NCI-H2227 treated with DMSO at 0.1 percent for 48 hours (cell line): ENCODE results near the gene CARS2.
"Not testable (repeated sequence)": the region's sequence is repeated elsewhere in the genome, so short reads cannot be mapped to it uniquely, and the experiment has no call there.

Experiments used
- DNase-seq: peaks from one replicate; lab custom pipeline; 2025; lab: John Stamatoyannopoulos, UW

The CARS2 gene

DNA sequence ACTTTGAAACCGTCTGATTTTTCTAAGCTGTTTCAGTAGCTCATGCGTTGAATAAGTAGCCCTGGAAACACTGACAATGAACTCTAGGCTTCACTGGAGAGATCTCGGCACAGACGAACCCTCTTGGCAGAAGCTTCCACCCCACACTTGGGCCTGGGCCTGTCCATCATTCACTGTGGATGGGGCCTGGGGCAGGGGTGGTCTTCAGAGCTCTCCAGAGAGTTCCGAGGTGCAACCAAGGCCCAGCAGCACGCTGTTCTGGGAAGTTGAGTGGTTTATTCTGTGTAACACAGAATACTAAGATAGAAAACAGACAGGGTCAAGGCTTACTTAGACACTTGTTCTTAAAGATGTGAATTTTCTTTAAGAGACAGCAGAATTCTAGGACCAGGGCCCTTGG lies 68.6 kb downstream of the CARS2 start:
- no peak for DNase-seq

DNA sequence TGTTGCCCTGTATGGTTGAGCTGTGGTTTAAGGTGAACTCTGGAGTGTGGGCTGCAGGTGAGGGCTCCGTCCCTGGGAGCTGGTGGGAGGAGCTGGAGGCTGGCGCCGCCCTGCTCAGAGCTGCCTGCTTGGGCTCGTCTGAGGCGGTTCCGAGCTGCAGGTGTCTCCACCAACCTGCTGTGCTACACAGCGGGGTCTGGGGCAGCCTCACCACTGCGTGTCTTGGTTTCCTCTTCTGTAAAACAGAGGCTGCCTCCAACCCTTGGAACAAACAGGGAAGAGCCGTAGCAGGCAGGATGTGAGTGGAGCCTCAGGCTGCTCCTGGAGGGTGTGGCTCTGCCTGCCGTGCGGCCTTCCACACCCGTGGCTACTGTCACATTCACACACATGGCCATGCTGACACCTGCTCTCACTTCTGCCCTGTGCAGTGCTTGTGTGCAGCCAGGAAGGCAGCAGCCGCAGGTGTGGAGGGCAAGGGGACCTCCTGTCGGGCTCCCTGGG lies 69.2 kb downstream of the CARS2 start:
- no peak for DNase-seq

DNA sequence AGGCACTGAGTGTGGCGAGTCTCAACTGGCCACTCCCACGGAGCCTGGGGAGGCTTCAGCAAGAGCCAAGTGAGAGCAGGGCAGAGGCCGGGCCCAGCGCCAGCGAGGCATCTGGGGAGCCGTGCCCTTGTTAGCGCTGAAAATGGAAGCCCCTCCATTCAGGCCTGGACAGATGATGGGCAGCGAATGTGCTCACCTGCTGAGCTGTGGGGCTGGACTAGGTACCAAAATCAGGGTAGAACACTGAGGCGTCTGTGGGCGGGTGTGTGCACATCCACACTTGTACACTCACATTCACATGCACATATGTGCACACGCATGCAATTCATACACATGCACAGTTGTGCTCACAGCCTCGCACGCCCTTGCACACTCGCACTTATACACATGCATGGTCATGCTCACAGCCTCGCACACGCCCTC lies 69.9 kb downstream of the CARS2 start:
- DNase-seq = no peak

DNA sequence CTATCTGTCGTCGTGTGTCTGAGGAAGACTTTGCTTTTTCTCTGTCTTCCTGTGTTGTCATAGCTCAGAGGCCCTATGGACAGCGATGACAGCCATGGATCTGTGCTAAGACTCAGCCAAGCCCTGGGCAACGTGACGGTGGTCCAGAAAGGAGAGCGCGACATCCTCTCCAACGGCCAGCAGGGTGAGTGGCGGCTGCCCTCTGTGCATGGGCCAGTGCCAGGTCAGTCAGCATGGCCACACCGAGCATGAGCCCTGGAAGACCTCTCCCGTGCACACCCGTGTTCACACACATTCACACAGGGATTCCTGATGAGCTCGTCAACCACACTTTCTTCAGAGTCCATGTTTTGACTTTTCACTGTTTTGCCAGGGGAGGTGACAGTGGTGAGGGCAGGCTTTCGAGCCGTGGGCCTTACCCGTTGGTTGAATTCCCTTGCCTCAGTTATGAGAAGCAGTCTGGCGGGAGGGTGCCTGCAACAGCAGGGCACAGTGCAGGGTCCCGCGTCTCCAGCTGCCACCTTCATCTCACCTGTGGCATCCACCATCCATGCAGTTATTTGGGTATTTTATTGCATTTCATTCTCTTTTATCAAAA lies 70.4 kb downstream of the CARS2 start:
- no peak for DNase-seq

DNA sequence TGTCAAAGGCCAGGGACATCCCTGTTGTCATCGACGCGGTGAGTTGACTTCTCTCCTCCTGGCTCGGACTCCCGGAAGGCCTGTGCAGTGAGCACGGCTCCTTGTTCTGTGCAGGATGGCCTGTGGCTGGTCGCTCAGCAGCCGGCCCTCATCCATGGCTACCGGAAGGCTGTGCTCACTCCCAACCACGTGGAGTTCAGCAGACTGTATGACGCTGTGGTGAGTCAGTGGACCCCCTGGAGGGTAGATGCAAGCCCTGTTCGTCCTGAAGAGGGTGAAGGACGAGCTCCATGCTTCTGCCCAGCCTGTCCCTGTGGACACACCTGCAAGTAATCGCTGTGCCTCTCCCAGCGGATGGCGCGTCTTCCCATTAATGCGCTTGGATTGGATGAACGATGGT lies 71.4 kb downstream of the CARS2 start:
- no peak for DNase-seq

DNA sequence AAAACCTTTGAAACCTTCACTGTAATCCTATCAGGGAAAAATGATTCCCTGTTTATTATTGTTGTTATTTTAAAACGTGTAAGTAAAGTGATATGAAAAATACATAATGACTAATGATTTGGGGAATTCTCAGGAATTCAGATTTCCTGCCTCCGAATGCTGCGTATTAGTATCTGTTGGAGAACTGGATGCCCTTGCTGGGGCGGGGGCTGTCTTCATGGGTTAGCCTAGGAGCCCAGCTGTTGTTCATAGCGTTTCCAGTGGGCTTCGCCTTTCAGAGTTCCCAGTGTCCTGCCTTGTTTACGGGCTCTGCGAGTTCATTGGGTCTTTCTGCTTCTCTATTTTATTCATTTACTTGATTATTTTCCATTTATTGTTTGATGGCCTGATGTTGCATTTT lies 72.1 kb downstream of the CARS2 start:
- DNase-seq = no peak

DNA sequence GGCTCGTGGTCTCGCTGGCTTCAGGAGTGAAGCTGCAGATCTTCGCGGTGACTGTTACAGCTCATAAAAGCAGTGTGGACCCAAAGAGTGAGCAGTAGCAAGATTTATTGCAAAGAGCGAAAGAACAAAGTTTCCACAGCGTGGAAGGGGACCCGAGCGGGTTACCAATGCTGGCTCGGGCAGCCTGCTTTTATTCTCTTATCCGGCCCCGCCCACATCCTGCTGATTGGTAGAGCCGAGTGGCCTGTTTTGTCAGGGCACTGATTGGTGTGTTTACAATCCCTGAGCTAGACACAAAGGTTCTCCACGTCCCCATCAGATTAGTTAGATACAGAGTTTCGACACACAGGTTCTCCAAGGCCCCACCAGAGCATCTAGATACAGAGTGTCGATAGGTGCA lies 73.7 kb downstream of the CARS2 start:
- DNase-seq = not testable (repeated sequence)

DNA sequence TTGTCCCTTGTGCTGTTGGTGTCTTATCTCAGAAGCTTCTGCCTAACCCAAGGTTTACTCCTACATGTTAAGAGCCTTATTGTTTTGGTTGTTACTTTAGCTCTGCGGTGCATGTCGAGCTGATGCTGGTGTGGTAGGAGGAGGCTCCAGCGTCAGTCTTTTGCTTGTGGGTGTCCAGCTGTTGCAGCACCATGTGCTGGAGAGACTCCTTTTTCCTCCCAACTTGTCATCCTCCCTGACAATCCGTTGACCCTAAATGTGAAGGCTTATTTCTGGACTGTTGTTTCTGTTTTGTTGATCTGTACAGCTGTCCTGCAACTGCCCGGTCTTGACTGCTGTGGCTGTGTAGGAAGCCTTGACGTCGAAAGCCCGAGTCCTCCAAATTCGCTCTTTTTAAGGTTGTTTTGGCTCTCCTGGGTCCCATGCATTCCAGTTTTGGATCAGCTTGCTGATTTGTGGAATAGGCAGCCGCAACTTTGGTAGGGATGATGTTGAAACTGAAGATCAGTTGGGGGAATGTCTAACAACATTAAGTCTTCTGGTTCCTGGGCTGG lies 75.3 kb downstream of the CARS2 start:
- no peak for DNase-seq

DNA sequence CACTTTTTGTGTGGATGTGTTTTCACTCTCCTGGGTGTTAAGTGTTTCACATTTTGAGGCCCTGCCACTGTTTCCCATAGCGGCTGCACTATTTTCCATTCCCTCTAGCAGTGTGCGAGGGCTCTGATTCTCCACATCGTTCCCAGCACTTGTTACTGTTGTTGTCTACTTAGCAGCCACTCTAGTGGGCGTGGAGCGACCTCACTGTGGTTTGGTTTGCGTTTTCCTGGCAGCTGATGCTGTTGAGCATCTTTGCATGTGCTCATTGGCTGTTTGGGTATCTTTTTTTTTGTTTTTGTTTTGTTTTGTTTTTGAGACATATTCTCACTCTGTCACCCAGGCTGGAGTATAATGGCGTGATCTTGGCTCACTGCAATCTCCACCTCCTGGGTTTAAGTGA lies 76.2 kb downstream of the CARS2 start:
- DNase-seq = no peak

DNA sequence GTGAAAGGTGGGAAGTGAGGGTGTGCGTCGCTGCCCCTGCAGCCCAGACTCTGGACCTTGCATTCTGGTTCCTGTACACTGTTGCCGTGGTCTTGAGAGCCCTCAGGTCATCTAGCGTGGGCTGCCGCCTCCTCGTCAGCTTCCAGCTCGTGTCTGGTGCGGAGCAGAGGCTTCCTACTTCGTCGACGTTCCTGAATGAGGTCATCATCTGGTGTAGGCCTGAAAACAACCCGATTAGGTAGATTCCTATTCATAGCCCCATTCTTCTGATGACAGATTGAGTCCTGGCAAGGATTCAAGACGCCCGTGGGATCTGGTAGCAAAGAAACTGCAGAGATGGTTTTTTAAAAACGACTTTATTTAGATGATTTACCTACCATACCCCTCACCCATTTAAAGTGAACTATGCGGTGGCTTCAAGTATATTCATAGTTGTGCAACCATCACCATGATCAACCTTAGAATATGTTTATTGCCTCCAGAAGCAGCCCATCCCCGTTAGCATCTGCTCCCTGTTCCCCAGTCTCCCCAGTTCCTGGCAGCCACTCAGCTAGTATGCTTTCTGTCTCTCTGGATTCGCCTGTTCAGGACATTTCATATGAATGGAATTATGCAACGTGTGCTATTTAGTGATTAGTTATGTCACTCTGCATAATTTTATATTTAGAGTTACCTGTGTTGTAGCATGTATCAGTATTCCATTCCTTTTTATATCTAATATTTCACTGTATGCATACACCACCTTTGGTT lies 76.8 kb downstream of the CARS2 start:
- DNase-seq = no peak

DNA sequence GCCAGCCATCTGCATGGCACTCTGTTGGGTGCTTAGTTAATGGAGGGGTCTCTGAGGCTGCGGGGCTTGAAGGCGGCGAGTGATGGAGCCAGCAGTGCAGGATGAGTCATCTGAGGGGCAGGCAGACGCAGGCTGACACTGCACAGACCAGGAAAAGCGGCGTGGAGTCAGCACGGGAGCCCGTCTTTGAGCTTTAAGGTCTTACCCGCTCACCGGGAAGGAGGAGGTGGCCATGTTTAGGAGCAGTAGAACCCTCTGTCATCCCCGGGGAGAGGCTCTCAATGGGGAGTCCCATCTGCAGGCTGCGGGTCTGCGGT lies 77.5 kb downstream of the CARS2 start:
- no peak for DNase-seq

DNA sequence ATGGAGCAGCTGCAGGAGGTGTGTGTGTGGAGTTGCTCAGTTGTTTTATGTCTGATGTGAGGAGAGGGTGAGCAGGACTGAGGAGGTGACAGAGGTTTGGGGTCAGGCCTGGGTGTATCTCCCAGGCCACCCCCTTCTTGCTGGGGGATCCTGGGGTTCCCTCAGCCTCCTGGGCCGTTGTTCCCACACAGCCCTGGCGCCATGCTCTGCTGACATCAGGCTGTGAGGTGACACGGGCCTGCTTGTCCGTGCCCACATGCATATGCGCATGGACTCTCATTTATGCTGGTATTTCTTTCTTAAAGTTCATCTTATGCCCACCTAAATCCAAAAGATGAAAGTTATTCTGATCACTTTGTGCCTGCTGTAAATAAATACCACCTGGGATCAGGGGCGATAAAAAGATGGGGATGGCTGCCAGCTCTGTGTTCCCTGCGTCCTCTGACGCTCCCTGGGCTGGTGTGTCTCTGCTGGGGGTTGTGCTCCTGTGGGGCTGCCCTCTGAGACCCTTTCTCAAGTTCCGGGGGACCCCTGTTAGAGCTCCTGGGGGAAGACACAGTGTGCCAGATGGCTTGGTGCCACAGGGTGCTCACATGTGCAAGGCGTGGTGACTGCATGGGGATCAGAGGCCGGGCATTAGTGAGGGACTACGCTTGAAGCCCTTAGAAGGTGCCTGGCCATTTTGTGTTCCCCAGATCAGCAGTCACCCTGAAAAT lies 78.0 kb downstream of the CARS2 start:
- DNase-seq = no peak

DNA sequence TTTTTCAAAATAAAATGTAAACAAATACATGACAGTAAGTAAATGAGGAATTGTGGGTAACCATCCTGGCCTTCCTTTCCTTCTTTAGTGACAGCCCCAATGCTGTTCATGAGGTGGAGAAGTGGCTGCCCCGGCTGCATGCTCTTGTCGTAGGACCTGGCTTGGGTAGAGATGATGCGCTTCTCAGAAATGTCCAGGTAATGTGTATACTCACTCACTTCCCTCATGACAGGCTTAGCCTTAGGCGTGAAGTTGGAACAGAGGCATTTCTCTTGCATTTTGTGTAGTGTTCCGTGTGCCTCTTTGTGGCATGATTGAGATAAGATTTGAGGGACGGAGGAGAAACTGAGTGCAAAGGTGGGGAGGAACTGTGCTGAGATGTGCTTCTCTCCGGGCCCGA lies 78.6 kb downstream of the CARS2 start:
- DNase-seq = no peak

DNA sequence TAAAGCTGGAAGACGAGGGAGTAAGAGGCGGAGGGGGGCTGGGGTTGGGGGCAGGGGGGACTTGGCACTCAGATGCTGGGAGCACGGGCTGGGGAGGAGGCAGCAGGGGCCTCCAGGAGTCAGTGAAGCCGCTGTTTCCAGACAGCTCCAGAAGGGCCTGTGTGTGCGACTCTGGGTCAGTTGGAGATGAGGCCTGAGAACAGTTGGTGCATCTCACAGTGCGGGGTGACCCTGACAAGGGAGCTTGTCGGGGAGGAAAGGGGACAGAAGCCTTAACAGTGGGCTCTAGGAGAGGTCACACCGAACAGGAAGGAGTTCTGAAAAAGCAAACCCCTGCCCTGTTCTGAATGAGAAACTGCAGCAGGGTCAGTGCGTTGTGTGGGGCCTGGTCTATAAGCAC lies 79.4 kb downstream of the CARS2 start:
- no peak for DNase-seq

DNA sequence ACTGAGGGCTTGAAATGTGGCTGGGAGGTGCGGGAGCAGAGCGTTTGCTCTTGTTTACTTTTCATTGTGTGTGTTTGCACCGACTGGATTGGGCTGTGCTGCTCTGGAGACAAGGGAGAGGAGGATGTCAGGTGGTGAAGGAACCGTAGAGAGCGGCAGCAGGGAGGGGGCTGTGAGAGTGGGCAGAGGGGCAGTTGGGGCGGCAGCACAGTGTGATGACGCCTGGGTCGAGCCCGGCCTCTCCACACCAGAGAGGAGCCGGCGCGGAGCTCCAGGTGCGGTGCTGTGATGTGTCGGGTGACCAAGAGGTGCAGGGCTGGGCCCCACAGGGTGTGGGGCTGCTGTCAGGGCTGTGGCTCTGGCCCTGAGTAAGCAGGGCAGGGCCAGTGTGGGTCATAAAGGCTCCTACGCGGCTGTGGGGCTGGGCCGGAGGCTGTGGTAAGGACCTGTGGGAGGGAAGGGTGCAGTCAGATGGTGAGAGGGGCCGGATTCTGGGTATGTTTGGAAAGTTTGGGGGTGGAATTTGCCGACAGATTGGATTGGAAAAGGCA lies 80.1 kb downstream of the CARS2 start:
- no peak for DNase-seq

DNA sequence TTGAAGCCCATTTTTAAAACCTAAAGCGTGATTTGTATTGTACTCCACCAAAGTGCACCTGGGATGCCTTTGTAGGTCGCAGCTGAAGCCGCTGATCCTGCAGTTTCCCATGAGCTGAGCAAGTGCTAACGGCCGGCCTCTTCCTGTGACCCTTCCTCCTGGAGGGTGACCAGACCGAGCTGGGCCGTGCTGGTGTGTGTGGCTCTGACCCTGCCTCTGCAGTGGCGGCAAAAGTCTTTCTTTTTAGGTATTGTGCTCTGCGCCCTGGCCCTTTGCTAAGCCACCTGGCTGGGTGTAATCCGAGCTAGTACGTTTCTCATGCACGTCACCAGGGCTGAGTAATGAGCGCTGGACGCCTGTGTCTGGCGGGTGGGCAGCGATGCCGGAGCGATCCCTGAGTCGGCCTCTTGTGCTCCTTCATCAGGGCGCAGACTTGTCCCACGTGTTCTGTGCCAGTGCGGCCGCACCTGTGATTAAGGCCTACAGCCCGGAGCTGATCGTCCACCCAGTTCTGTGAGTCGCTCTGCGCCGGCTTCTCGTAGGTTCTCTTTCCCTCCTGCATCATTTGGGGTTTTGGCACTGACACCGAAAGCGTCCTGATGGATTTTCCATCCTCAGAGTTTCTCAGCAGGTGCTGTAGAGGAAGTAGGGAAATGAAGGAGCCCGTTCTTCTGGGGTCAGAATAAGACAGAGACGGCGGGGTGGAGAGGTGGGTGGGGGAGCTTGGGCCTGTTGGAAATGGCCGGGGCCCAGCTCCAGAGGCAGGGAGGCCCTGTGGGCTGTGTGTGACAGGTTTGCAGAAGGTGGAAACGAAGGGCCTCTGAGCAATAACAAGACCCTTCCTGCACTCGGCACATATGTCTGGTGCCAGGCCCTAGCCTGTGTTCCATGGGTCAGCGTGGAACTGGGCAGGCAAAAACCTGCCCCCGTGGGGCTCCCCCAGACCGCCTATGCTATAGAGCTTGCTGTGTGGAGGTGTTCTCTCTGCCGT lies 80.9 kb downstream of the CARS2 start:
- DNase-seq = no peak

DNA sequence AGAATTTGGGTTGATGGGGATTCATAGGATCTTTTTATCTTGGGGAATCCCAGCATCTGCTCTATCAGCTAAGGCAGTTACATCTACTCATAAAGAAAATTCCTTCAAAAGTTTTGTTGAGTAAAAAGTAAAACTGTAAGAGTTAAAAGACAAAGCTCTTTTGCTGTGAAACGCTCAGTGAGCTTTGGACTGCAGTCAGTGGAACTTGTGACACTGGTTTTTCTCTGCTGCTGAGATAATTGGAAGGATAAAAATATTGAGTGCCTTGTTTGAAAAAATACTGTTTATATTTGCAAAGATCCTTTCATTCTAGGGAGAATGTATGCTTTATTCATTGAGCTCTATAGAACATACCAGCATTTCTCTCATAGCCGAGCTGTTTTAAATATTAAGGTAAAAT lies 85.3 kb downstream of the CARS2 start:
- no peak for DNase-seq

DNA sequence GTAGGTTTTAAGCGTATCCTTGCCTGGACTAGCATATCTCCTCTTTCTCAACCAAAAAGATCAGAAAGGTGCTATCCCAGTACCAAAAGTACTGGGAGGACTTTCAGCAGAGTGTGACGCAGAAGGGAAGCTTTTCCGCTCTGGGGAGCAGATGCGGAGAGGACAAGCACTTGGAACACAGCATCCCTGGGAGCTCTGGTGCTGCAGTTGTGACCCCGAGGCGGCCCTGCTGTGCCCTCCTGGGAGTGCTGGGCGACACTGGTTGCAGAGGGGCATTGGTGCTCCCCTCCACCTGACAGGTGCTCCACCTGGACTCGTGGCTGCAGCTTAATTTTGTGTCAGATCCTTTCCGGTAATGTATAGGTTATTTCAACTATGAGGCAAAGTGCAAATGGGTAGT lies 87.1 kb downstream of the CARS2 start:
- no peak for DNase-seq

DNA sequence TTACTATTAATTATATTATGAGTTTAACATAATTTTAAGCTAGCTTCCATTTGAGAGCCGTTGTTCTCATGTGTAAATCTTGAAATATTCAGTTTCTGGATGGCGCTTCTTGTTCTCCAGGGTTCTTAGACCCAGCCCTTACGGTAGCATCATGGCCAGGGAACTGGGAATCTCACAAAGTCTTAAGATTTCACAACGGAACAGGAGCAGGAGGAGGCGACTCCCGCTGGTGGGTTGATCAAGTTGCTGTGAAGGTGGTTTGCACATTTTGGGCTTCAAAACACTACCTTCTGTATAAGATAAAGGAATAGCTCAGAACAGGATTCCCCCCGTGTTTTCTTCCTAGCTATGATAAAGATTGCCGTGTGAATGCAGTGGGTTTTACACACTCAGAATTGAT lies 87.7 kb downstream of the CARS2 start:
- DNase-seq = no peak

DNA sequence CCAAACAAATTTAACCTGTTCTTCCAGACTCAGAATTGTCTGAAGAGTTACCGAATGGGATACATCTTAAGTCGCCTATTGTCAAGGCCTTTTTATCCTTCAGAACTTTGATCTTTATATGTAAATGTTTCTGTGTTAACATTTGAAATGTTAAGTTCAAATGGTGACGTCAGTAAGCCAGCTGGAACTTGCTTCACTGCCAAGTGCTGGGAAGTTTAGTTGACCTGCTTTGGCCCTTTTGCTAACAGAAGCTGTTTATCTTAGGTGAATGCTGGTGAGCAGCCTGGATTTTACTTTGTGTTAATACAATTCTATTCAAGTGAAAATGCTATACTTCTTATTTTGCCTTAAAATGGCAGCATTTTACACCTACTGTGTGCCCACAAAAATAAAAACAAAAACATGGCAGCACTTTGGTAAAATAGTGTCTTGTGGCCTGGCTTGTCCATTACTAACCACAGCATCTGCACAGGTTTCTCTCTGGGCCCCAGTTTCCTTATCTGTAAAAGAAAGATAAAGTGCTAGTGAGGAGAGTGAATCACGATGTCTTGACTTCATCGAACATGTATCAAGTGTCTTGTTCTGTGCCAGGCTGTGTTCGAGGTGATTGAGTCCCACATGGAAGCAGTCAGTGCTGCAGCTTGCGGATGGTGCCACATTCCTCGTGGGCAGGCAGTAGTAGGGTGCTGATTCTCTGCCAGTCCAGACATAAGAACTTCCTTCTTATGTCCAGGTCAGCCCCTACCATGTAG lies 88.4 kb downstream of the CARS2 start:
- no peak for DNase-seq
